ENCODE data around the gene NSDHL. TPM values are rescaled to one million over a fixed set of nuclear protein-coding genes. Genes with fewer than 3 reads are reported as not detected.
"Not testable (repeated sequence)": the region's sequence is repeated elsewhere in the genome, so short reads cannot be mapped to it uniquely, and the experiment has no call there.

Gene NSDHL
- total RNA-seq, 1 experiment from 2014 or later, result 22.1 TPM

DNA sequence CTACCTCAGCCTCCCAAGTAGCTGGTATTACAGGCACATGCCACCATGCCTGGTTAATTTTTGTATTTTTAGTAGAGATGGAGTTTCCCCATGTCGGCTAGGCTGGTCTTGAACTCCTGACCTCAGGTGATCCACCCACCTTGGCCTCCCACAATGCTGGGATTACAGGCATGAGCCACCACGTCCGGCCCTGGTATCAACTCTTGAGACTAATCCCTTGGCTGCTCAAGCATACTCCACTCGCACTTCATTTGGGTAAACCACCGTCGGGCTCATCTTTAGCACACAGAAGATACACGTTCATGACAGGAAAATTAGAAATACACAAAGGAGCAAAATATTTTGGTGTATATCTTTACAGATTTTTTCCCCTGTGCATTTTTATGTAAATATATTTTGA, 79.2 kb downstream of the NSDHL start:
- H3K4me1 ChIP-seq (ENCODE audit: control insufficient read depth in 1 of 2, insufficient read depth in 2 of 2, low read length in 2 of 2); H3K4me3 ChIP-seq (replicated peaks in 1 of 2; ENCODE audit: low read depth in 1 of 2, low read length in 2 of 2); H3K9ac ChIP-seq (ENCODE audit: low read length); intact Hi-C loops (cut with micrococcal nuclease); BruUV-seq (replicated peaks); H3K79me2 ChIP-seq (ENCODE audit: insufficient read depth, low read length); H3K9me3 ChIP-seq (ENCODE audit: control insufficient read depth in 1 of 2, insufficient read depth in 1 of 2, low read depth in 1 of 2, low read length in 2 of 2); H4K20me1 ChIP-seq (ENCODE audit: insufficient read depth); ATAC-seq; H2AFZ ChIP-seq (ENCODE audit: low read depth, low read length, poor library complexity, severe bottlenecking); H3K27ac ChIP-seq (ENCODE audit: low read depth, low read length); DNase-seq (ENCODE audit: low read depth, low spot score); H3K36me3 ChIP-seq (ENCODE audit: control insufficient read depth in 1 of 2, insufficient read depth in 2 of 2, low read length in 2 of 2); H3K4me2 ChIP-seq (ENCODE audit: low read length); POLR2A ChIA-PET; RAD21 ChIA-PET (ENCODE audit: low non-redundant PET in 1 of 2, low total read pairs in 2 of 2, uncharacterized antibody in 2 of 2, unreplicated experiment in 2 of 2); H3K27me3 ChIP-seq (ENCODE audit: insufficient read depth, low read length); H3K9me2 ChIP-seq (ENCODE audit: insufficient read depth); CTCF ChIA-PET: not testable (repeated sequence)

DNA sequence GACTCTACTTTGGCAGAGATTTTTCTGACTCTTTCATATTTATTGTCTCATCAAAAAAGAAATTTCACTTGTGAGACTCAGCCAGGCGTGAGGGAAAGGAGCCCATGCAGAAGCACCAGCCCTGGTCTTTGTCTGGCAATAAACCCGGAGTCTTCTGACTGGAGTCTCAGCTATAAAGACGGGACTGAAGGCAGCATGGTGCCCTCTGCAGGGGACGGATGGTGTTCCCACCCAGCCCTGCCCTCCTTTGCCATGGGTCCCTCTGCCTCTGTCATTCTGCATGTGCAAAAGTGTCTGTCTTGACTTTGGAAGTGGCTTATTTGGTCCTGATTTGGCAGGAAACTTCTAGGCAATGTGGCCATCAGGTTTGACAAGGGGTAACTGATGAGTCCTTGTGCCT, 81.2 kb downstream of the NSDHL start:
- DNase-seq (ENCODE audit: low read depth, low spot score) (no peak), ATAC-seq (no peak)
- intact Hi-C loops (cut with micrococcal nuclease), result no loop called here
- CTCF ChIA-PET, result no interaction called here
- H3K4me2 ChIP-seq (ENCODE audit: low read length), result no peak overlapping the region
- BruUV-seq (replicated peaks), result no TSS peak
- POLR2A ChIA-PET, result no interaction called here
- no peaks in the 10 kb centered on the region for H3K79me2 ChIP-seq (ENCODE audit: insufficient read depth, low read length)
- RAD21 ChIA-PET (ENCODE audit: low non-redundant PET in 1 of 2, low total read pairs in 2 of 2, uncharacterized antibody in 2 of 2, unreplicated experiment in 2 of 2), result no interaction called here
- no peak overlapping the region for H3K9ac ChIP-seq (ENCODE audit: low read length)
- TF ChIP-seq, protein P1, sequence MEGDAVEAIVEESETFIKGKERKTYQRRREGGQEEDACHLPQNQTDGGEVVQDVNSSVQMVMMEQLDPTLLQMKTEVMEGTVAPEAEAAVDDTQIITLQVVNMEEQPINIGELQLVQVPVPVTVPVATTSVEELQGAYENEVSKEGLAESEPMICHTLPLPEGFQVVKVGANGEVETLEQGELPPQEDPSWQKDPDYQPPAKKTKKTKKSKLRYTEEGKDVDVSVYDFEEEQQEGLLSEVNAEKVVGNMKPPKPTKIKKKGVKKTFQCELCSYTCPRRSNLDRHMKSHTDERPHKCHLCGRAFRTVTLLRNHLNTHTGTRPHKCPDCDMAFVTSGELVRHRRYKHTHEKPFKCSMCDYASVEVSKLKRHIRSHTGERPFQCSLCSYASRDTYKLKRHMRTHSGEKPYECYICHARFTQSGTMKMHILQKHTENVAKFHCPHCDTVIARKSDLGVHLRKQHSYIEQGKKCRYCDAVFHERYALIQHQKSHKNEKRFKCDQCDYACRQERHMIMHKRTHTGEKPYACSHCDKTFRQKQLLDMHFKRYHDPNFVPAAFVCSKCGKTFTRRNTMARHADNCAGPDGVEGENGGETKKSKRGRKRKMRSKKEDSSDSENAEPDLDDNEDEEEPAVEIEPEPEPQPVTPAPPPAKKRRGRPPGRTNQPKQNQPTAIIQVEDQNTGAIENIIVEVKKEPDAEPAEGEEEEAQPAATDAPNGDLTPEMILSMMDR (IDR thresholded peaks at IDR 0.05 in 2 of 3, conservative IDR thresholded peaks at IDR 0.05 in 1 of 3; ENCODE audit: borderline replicate concordance in 1 of 3, insufficient read depth in 1 of 3, low read depth in 2 of 3, low read length in 2 of 3), result 0 out of 6 replicates have a peak, but pooled peaks of 1 of the 3 experiments have one; percentile 10
- TF ChIP-seq, protein P2, sequence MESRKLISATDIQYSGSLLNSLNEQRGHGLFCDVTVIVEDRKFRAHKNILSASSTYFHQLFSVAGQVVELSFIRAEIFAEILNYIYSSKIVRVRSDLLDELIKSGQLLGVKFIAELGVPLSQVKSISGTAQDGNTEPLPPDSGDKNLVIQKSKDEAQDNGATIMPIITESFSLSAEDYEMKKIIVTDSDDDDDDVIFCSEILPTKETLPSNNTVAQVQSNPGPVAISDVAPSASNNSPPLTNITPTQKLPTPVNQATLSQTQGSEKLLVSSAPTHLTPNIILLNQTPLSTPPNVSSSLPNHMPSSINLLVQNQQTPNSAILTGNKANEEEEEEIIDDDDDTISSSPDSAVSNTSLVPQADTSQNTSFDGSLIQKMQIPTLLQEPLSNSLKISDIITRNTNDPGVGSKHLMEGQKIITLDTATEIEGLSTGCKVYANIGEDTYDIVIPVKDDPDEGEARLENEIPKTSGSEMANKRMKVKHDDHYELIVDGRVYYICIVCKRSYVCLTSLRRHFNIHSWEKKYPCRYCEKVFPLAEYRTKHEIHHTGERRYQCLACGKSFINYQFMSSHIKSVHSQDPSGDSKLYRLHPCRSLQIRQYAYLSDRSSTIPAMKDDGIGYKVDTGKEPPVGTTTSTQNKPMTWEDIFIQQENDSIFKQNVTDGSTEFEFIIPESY (IDR thresholded peaks at IDR 0.05; ENCODE audit: extremely low read depth, insufficient replicate concordance, low read length), result no peak
- peak; percentile 23; the same call in 1 of the 2 replicates for TF ChIP-seq RAD21 (IDR thresholded peaks at IDR 0.05; ENCODE audit: low read depth)
- H3K36me3 ChIP-seq (ENCODE audit: control insufficient read depth in 1 of 2, insufficient read depth in 2 of 2, low read length in 2 of 2), result no peaks in the 10 kb centered on the region
- H3K27ac ChIP-seq (ENCODE audit: low read depth, low read length), result no peak overlapping the region
- no peaks in the 10 kb centered on the region for H3K9me3 ChIP-seq (ENCODE audit: control insufficient read depth in 1 of 2, insufficient read depth in 1 of 2, low read depth in 1 of 2, low read length in 2 of 2)
- H3K4me1 ChIP-seq (ENCODE audit: control insufficient read depth in 1 of 2, insufficient read depth in 2 of 2, low read length in 2 of 2), result peaks cover 10 to 16% of the 10 kb centered on the region in 2 experiments
- no peaks in the 10 kb centered on the region for H4K20me1 ChIP-seq (ENCODE audit: insufficient read depth)
- no peak overlapping the region for H3K4me3 ChIP-seq (replicated peaks in 1 of 2; ENCODE audit: low read depth in 1 of 2, low read length in 2 of 2)
- H3K9me2 ChIP-seq (ENCODE audit: insufficient read depth), result no peaks in the 10 kb centered on the region
- no peak overlapping the region for H2AFZ ChIP-seq (ENCODE audit: low read depth, low read length, poor library complexity, severe bottlenecking)
- no peaks in the 10 kb centered on the region for H3K27me3 ChIP-seq (ENCODE audit: insufficient read depth, low read length)
